ENCODE measurements around the gene CHCHD6. TPM values are rescaled to one million over a fixed set of nuclear protein-coding genes. Genes with fewer than 3 reads are reported as not detected.

CHCHD6 gene
- total RNA-seq, 4 donors from 2014 or later: 13.4 to 22.0 (median 16.1) TPM

DNA sequence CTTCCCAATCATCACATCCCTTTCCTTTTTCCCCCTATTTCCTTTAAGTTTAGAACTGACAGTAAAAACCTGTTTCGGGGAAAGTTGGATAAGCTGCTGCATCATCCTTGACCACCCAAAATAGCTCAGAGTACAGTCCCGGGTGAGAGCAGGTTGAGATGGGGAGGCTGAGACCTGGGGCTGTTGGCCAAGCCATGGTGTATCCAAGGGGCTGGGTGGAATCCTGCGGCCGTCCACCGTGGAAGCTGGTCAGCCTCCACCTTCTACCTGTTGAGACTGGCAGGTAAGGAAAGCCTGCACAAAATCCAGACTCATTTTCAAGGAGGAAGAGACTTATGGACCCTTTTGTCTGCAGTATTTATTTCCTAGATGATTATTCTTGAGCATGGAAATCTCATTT lies 150.6 kb downstream of the CHCHD6 start:
- WGBS: 93% methylated on average over 5 of the region's 5 CpGs
- Histone ChIP-seq H3K4me3 (no peak overlapping the region), H3K4me1 (no peaks in the 10 kb centered on the region), H3K9me3 (no peaks in the 10 kb centered on the region), H3K27ac (no peak overlapping the region), H3K36me3 (no peaks in the 10 kb centered on the region), H3K27me3 (no peaks in the 10 kb centered on the region)
- DNase-seq (ENCODE audit: low spot score in 2 of 2): no peak
- TF ChIP-seq, protein P1, sequence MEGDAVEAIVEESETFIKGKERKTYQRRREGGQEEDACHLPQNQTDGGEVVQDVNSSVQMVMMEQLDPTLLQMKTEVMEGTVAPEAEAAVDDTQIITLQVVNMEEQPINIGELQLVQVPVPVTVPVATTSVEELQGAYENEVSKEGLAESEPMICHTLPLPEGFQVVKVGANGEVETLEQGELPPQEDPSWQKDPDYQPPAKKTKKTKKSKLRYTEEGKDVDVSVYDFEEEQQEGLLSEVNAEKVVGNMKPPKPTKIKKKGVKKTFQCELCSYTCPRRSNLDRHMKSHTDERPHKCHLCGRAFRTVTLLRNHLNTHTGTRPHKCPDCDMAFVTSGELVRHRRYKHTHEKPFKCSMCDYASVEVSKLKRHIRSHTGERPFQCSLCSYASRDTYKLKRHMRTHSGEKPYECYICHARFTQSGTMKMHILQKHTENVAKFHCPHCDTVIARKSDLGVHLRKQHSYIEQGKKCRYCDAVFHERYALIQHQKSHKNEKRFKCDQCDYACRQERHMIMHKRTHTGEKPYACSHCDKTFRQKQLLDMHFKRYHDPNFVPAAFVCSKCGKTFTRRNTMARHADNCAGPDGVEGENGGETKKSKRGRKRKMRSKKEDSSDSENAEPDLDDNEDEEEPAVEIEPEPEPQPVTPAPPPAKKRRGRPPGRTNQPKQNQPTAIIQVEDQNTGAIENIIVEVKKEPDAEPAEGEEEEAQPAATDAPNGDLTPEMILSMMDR (IDR thresholded peaks at IDR 0.05): no peak
- TF ChIP-seq EP300 (IDR thresholded peaks at IDR 0.05): no peak
- no peak for TF ChIP-seq POLR2A (IDR thresholded peaks at IDR 0.05)
- no peak for TF ChIP-seq POLR2AphosphoS5 (IDR thresholded peaks at IDR 0.05)

DNA sequence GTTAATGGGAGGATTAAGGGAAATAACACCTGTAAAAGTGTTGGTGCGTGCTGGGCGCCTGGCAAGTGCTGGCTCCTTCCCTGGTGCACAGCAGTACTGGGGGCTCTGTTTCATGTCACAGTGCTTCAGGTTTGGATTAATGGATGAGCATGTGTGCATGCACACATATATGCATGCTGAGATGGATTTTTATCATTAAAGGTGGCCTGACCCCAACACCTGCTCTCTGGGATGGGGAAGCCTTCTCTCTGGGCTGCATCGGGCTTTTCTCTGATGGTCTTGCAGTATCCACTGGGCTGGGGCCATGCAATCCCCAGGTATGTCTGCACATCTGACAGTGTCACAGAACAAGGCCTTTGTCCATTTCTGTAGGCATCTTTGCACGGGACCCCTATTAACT lies 151.3 kb downstream of the CHCHD6 start:
- WGBS: 98% methylated on average over 4 of the region's 4 CpGs
- H3K4me1 ChIP-seq: no peaks in the 10 kb centered on the region
- DNase-seq (ENCODE audit: low spot score in 2 of 2): peak in 1 of 2 donors; percentile 38

DNA sequence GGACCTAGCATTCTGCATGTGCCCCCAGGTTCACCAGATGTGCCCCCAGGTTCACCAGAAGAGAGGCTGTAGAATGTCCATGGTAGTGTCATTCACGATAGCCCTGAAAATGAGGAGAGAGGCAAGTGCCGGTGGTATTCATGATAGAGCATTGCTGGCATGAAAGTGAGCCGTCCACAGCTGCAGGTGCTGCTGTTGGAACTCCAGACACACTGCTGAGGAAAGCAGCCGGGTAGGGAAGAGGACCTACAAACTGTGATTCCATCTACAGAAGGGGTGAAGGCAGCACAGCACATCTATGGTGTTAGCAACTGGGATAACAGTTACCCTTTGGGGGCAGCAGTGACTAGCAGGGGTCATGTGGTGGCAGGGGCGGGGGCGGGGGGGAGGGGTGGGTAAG lies 153.9 kb downstream of the CHCHD6 start:
- 92% methylated on average over 6 of the region's 6 CpGs for WGBS
- TF ChIP-seq POLR2AphosphoS5 (IDR thresholded peaks at IDR 0.05) (no peak), POLR2A (IDR thresholded peaks at IDR 0.05) (no peak), EP300 (IDR thresholded peaks at IDR 0.05) (no peak)
- TF ChIP-seq, protein P1 (IDR thresholded peaks at IDR 0.05): no peak
- Histone ChIP-seq H3K4me3 (no peak overlapping the region), H3K27me3 (no peaks in the 10 kb centered on the region), H3K9me3 (no peaks in the 10 kb centered on the region), H3K27ac (no peak overlapping the region), H3K36me3 (no peaks in the 10 kb centered on the region), H3K4me1 (no peaks in the 10 kb centered on the region)
- no peak for DNase-seq (ENCODE audit: low spot score in 2 of 2)

More for the DNA sequence above, 151.3 kb downstream of the CHCHD6 start:
- Histone ChIP-seq H3K36me3 (no peaks in the 10 kb centered on the region), H3K27ac (no peak overlapping the region), H3K9me3 (no peaks in the 10 kb centered on the region), H3K4me3 (no peak overlapping the region), H3K27me3 (no peaks in the 10 kb centered on the region)
- no peak for TF ChIP-seq POLR2AphosphoS5 (IDR thresholded peaks at IDR 0.05)
- no peak for TF ChIP-seq POLR2A (IDR thresholded peaks at IDR 0.05)
- TF ChIP-seq, protein P1 (IDR thresholded peaks at IDR 0.05): no peak
- TF ChIP-seq EP300 (IDR thresholded peaks at IDR 0.05): no peak

DNA sequence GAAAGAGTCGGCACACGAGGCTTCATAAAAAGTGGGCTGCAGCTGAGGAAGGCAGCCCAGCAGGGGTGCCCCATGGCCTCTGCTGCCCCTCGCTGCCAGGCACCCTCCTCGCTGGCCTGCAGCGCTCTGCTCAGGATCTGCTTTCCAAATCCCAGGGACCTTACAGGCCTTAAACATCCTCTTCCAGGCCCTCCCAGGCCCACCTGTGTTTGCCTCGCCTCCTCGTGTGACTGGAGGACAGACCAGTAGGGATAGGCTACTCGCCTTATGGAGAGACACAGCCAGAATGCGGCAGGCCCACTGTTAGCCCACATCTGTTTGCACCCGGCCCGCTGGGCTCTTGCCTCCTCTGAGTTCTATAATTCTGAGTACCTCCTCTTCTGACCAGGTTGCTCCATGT lies 154.4 kb downstream of the CHCHD6 start:
- Histone ChIP-seq H3K27me3 (no peaks in the 10 kb centered on the region), H3K4me3 (no peak overlapping the region), H3K4me1 (no peaks in the 10 kb centered on the region), H3K36me3 (no peaks in the 10 kb centered on the region), H3K9me3 (no peaks in the 10 kb centered on the region), H3K27ac (no peak overlapping the region)
- DNase-seq (ENCODE audit: low spot score in 2 of 2): peak in 1 of 2 donors; percentile 60
- WGBS: 96% methylated on average over 11 of the region's 11 CpGs
- TF ChIP-seq POLR2AphosphoS5 (IDR thresholded peaks at IDR 0.05) (no peak), EP300 (IDR thresholded peaks at IDR 0.05) (no peak), POLR2A (IDR thresholded peaks at IDR 0.05) (no peak)
- TF ChIP-seq, protein P1 (IDR thresholded peaks at IDR 0.05): no peak

DNA sequence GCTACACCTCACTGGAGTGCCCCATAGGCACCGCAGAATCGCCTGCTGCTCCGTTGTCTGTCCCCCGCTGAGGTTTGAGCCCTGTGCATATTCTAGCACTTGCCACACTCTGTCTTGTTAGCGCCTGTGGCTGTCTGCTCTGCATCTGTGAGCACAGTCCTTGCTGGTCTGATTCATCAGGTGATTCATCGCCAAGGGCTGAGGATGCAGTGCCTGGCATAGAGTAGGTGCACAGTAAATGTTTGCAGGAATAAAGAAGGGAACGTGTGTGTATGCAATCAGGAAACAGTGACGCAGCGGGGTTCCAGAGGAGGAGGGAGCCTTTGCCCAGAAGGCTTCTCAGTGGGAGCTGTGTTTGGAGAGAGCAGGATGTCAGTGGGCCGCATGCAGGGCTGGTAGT lies 154.8 kb downstream of the CHCHD6 start:
- no peaks in the 10 kb centered on the region for H3K27me3 ChIP-seq
- no peak overlapping the region for H3K27ac ChIP-seq
- 79% methylated on average over 10 of the region's 10 CpGs for WGBS
- H3K4me1 ChIP-seq: no peaks in the 10 kb centered on the region
- TF ChIP-seq EP300 (IDR thresholded peaks at IDR 0.05): no peak
- TF ChIP-seq POLR2A (IDR thresholded peaks at IDR 0.05): no peak
- no peak for TF ChIP-seq POLR2AphosphoS5 (IDR thresholded peaks at IDR 0.05)
- TF ChIP-seq, protein P1 (IDR thresholded peaks at IDR 0.05): no peak
- no peak overlapping the region for H3K4me3 ChIP-seq
- H3K9me3 ChIP-seq: no peaks in the 10 kb centered on the region
- DNase-seq (ENCODE audit: low spot score in 2 of 2): peak in 1 of 2 donors; percentile 37
- H3K36me3 ChIP-seq: no peaks in the 10 kb centered on the region
